ENCODE results near the gene ADGRD2.

DNA sequence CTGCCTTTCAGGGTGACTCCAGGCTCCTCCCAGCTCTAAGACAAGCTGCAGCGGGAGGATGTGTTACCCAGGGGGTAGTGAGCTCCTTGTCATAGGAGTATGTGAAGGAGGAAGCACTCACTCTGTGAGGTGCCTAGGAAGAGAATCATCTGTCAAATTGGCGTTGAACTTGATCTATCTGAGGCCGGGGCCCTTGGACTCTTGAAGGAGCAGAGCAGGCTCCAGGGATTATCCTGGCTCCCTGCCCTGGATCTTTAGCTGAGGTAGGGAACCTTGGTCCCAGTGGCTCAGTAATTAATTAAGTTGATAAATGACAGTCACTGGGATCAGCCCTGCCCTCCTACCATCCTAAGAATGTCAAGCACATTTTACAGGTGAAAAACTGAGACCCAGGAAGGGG is 15.5 kb downstream of the ADGRD2 start:
- TF ChIP-seq, protein P1, sequence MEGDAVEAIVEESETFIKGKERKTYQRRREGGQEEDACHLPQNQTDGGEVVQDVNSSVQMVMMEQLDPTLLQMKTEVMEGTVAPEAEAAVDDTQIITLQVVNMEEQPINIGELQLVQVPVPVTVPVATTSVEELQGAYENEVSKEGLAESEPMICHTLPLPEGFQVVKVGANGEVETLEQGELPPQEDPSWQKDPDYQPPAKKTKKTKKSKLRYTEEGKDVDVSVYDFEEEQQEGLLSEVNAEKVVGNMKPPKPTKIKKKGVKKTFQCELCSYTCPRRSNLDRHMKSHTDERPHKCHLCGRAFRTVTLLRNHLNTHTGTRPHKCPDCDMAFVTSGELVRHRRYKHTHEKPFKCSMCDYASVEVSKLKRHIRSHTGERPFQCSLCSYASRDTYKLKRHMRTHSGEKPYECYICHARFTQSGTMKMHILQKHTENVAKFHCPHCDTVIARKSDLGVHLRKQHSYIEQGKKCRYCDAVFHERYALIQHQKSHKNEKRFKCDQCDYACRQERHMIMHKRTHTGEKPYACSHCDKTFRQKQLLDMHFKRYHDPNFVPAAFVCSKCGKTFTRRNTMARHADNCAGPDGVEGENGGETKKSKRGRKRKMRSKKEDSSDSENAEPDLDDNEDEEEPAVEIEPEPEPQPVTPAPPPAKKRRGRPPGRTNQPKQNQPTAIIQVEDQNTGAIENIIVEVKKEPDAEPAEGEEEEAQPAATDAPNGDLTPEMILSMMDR (conservative IDR thresholded peaks at IDR 0.05; ENCODE audit: low read depth, low read length) = no peak
- TF ChIP-seq EZH2 (IDR thresholded peaks at IDR 0.05; ENCODE audit: low read length, unreplicated experiment) (no peak), EZH2phosphoT487 (IDR thresholded peaks at IDR 0.05; ENCODE audit: borderline replicate concordance, low read length) (no peak)

Data from PC-3 (cell line).